ENCODE measurements around the gene FOXO3.
A peak's percentile ranks its signal among the peaks of the same experiment; 100 is the strongest.
"Not testable (repeated sequence)": the region's sequence is repeated elsewhere in the genome, so short reads cannot be mapped to it uniquely, and the experiment has no call there.

The FOXO3 gene

DNA sequence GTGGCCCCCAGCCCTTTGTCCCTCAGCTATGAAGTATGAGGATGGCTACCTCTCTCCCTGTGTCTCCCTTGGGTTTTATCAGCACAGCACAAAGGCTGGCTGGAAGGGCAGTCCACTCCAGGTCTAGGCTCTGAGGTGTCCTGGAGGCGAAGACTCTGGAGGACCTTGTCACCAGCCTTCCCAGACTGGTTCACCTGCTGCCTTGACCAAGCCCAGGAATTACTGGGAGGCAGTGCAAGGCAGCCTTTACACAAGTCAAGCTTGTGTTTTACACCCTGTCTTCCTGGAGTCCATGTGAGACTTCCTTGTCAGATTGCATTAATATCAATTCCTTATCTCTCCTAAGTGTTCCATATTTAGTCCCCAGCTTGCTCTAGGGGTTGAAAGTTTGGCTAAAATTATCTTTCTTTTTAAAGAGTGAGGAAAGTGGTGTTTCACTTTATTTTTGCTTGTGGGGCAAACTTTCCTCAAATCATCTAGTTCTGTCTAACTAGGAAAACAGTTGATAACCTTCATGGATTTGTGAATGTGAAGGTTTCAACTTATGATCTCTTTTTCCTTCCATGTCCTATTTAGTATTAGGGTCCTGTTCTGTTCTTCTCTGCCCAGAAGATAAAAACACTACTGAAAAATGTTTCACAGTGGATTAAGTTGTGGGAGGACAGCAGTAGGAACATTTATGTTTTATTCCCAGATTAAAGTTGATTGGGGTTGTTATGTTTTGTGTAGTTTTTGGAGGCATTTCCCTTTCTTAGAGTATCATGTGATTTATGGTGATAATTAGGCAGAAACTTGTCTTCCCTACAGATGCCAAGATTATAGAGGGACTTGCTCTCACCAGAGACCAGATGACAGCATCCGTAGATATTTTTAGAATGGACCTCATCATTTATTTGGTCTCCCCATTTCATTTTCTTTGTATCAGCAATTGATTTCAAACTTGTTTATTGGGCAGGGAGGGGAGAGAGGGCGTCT is 114.8 kb downstream of the FOXO3 start:
- Histone ChIP-seq H3K9me3 (no peaks in the 10 kb centered on the region), H3K4me1 (ENCODE audit: control insufficient read depth in 1 of 2, insufficient read depth in 1 of 2, low read depth in 1 of 2, low read length in 1 of 2) (peaks cover 8 to 25% of the 10 kb centered on the region in 2 experiments), H3K27me3 (no peaks in the 10 kb centered on the region), H3K36me3 (peaks cover 15% of the 10 kb centered on the region), H3K4me3 (ENCODE audit: low read depth in 1 of 2, low read length in 1 of 2) (no peak overlapping the region), H3K27ac (peak overlapping the region; percentile 12)
- TF ChIP-seq CTCF (IDR thresholded peaks at IDR 0.05): no peak

DNA sequence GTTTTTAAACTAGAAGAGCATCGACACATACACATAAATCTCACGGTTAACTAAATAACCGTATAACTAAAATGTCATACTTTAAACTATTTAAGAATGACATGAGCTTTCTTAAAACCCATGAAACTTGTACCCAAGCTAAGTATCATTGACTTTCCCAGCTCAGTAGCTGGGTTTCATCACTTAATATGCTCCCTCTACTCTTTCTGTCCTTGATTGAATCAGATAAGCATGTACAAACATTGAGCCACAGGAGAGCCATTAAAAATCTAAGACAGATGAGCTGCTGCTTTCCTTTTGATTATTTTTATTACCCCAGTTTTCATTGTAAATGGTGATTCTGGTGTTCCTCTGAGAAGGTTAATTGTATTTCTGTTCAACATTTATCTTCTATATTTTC is 115.8 kb downstream of the FOXO3 start:
- H3K27me3 ChIP-seq: no peaks in the 10 kb centered on the region
- peaks cover 8 to 25% of the 10 kb centered on the region in 2 experiments for H3K4me1 ChIP-seq (ENCODE audit: control insufficient read depth in 1 of 2, insufficient read depth in 1 of 2, low read depth in 1 of 2, low read length in 1 of 2)
- H3K27ac ChIP-seq: no peak overlapping the region
- TF ChIP-seq CTCF (IDR thresholded peaks at IDR 0.05): no peak
- H3K4me3 ChIP-seq (ENCODE audit: low read depth in 1 of 2, low read length in 1 of 2): no peak overlapping the region
- H3K36me3 ChIP-seq: peaks cover 15% of the 10 kb centered on the region
- no peaks in the 10 kb centered on the region for H3K9me3 ChIP-seq

GRCh38 chr6:108677357-108677756 is 116.6 kb downstream of the FOXO3 start:
- H3K36me3 ChIP-seq: peaks cover 15% of the 10 kb centered on the region
- peaks cover 5 to 19% of the 10 kb centered on the region in 2 experiments for H3K4me1 ChIP-seq (ENCODE audit: control insufficient read depth in 1 of 2, insufficient read depth in 1 of 2, low read depth in 1 of 2, low read length in 1 of 2)
- H3K27ac ChIP-seq: peak overlapping the region; percentile 36
- TF ChIP-seq CTCF (IDR thresholded peaks at IDR 0.05): no peak
- H3K27me3 ChIP-seq: no peaks in the 10 kb centered on the region
- no peaks in the 10 kb centered on the region for H3K9me3 ChIP-seq
- H3K4me3 ChIP-seq (ENCODE audit: low read depth in 1 of 2, low read length in 1 of 2): no peak overlapping the region

DNA sequence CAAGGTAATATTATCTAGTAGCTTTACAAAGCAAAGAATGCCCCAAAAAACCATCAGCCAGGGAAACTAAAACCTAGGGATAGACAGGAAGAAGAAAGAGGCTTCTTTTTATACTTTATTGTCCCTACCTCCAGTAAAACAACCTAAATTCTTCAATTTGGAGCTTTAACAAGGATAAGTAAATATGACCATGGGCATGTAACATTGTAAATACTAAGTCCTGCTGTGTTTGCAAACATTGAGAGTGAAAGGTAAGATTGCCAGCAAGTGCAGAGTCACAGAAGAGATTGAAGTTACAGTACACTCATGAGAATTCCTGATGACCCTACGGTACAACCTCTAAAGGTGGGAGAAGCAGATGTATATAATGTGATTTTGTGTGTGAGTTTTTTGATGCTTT is 117.2 kb downstream of the FOXO3 start:
- peak overlapping the region; percentile 36 for H3K27ac ChIP-seq
- peaks cover 0 to 15% of the 10 kb centered on the region in 2 experiments for H3K4me1 ChIP-seq (ENCODE audit: control insufficient read depth in 1 of 2, insufficient read depth in 1 of 2, low read depth in 1 of 2, low read length in 1 of 2)
- H3K27me3 ChIP-seq: no peaks in the 10 kb centered on the region
- TF ChIP-seq CTCF (IDR thresholded peaks at IDR 0.05): no peak
- H3K4me3 ChIP-seq (ENCODE audit: low read depth in 1 of 2, low read length in 1 of 2): no peak overlapping the region
- H3K36me3 ChIP-seq: peaks cover 17% of the 10 kb centered on the region
- H3K9me3 ChIP-seq: no peaks in the 10 kb centered on the region

GRCh38 chr6:108680314-108680713 is 119.6 kb downstream of the FOXO3 start:
- not testable (repeated sequence) for H3K27ac ChIP-seq; H3K27me3 ChIP-seq; H3K4me1 ChIP-seq (ENCODE audit: control insufficient read depth in 1 of 2, insufficient read depth in 1 of 2, low read depth in 1 of 2, low read length in 1 of 2); H3K9me3 ChIP-seq; H3K4me3 ChIP-seq (ENCODE audit: low read depth in 1 of 2, low read length in 1 of 2)
- H3K36me3 ChIP-seq: peaks cover 21% of the 10 kb centered on the region

GRCh38 chr6:108681721-108682120 is 121.0 kb downstream of the FOXO3 start:
- H3K27ac ChIP-seq; H3K27me3 ChIP-seq; H3K4me1 ChIP-seq (ENCODE audit: control insufficient read depth in 1 of 2, insufficient read depth in 1 of 2, low read depth in 1 of 2, low read length in 1 of 2); H3K9me3 ChIP-seq; H3K4me3 ChIP-seq (ENCODE audit: low read depth in 1 of 2, low read length in 1 of 2): not testable (repeated sequence)
- H3K36me3 ChIP-seq: peaks cover 34% of the 10 kb centered on the region

GRCh38 chr6:108682383-108683119 is 121.8 kb downstream of the FOXO3 start:
- H3K36me3 ChIP-seq: peaks cover 34% of the 10 kb centered on the region
- not testable (repeated sequence) for H3K9me3 ChIP-seq; H3K4me3 ChIP-seq (ENCODE audit: low read depth in 1 of 2, low read length in 1 of 2); H3K27ac ChIP-seq; H3K27me3 ChIP-seq; H3K4me1 ChIP-seq (ENCODE audit: control insufficient read depth in 1 of 2, insufficient read depth in 1 of 2, low read depth in 1 of 2, low read length in 1 of 2)

GRCh38 chr6:108683976-108684375 is 123.3 kb downstream of the FOXO3 start:
- not testable (repeated sequence) for H3K27me3 ChIP-seq; H3K27ac ChIP-seq; H3K4me3 ChIP-seq (ENCODE audit: low read depth in 1 of 2, low read length in 1 of 2); H3K4me1 ChIP-seq (ENCODE audit: control insufficient read depth in 1 of 2, insufficient read depth in 1 of 2, low read depth in 1 of 2, low read length in 1 of 2); H3K9me3 ChIP-seq
- peaks cover 34% of the 10 kb centered on the region for H3K36me3 ChIP-seq

Measured in neutrophil (primary cell).